ENCODE data around the gene TNP2.

Gene TNP2

GRCh38 chr16:11296706-11297491 lies 27.8 kb upstream of the TNP2 start:
- DNase-seq (ENCODE audit: extremely low spot score): no peak
- POLR2A ChIA-PET: interaction anchor here (0.9 to 1.6 kb wide), 2 partner anchors 40 to 41 kb away, joined by 3 to 4 read pairs; partner anchors contain the start of gene SOCS1
- no peak for TF ChIP-seq ARNT (IDR thresholded peaks at IDR 0.05)
- TF ChIP-seq FOXM1 (IDR thresholded peaks at IDR 0.05; ENCODE audit: borderline replicate concordance): no peak
- TF ChIP-seq TARDBP (IDR thresholded peaks at IDR 0.05): no peak
- TF ChIP-seq ZNF384 (IDR thresholded peaks at IDR 0.05): no peak
- no peak for TF ChIP-seq NFRKB (IDR thresholded peaks at IDR 0.05)
- TF ChIP-seq SUZ12 (IDR thresholded peaks at IDR 0.05): no peak
- TF ChIP-seq BHLHE40 (IDR thresholded peaks at IDR 0.05; ENCODE audit: borderline replicate concordance): no peak
- no peak for TF ChIP-seq CTBP1 (IDR thresholded peaks at IDR 0.05; ENCODE audit: borderline replicate concordance)
- TF ChIP-seq LEF1 (IDR thresholded peaks at IDR 0.05; ENCODE audit: borderline replicate concordance): no peak
- no peak for TF ChIP-seq SP1 (IDR thresholded peaks at IDR 0.05)
- no peak for TF ChIP-seq L3MBTL2 (conservative IDR thresholded peaks at IDR 0.05)
- no peak for TF ChIP-seq FOXK2 (IDR thresholded peaks at IDR 0.05)
- TF ChIP-seq HDGF (IDR thresholded peaks at IDR 0.05; ENCODE audit: borderline replicate concordance): no peak
- CTCF ChIA-PET: interaction anchor here (0.5 kb wide), 1 partner anchor 26 kb away, joined by 3 read pairs; no protein-coding TSS in a partner anchor

- no peak for DNase-seq (ENCODE audit: extremely low spot score)
- TF ChIP-seq ZNF384 (IDR thresholded peaks at IDR 0.05) (no peak), NFRKB (IDR thresholded peaks at IDR 0.05) (no peak)
- CTCF ChIA-PET: no interaction called here
- POLR2A ChIA-PET: no interaction called here
These were observed 27.2 kb upstream of the TNP2 start for GRCh38 chr16:11296351-11296705.

- DNase-seq (ENCODE audit: extremely low spot score): no peak
- ChIA-PET POLR2A (no interaction called here), CTCF (no interaction called here)
- TF ChIP-seq FOXK2 (IDR thresholded peaks at IDR 0.05) (no peak), L3MBTL2 (conservative IDR thresholded peaks at IDR 0.05) (no peak), PKNOX1 (IDR thresholded peaks at IDR 0.05) (no peak), FOXM1 (IDR thresholded peaks at IDR 0.05; ENCODE audit: borderline replicate concordance) (no peak), ELF4 (IDR thresholded peaks at IDR 0.05) (no peak), ZNF384 (IDR thresholded peaks at IDR 0.05) (no peak), FOXA1 (IDR thresholded peaks at IDR 0.05) (no peak), SP1 (IDR thresholded peaks at IDR 0.05) (no peak), CTBP1 (IDR thresholded peaks at IDR 0.05; ENCODE audit: borderline replicate concordance) (no peak), SUZ12 (IDR thresholded peaks at IDR 0.05) (no peak), BHLHE40 (IDR thresholded peaks at IDR 0.05; ENCODE audit: borderline replicate concordance) (no peak), ARNT (IDR thresholded peaks at IDR 0.05) (no peak), TARDBP (IDR thresholded peaks at IDR 0.05) (no peak), LEF1 (IDR thresholded peaks at IDR 0.05; ENCODE audit: borderline replicate concordance) (no peak), HDGF (IDR thresholded peaks at IDR 0.05; ENCODE audit: borderline replicate concordance) (no peak), NFRKB (IDR thresholded peaks at IDR 0.05) (no peak)
These were observed 26.5 kb upstream of the TNP2 start for GRCh38 chr16:11295672-11296071.

- CTCF ChIA-PET: interaction anchor here (0.6 kb wide), 1 partner anchor 20 kb away, joined by 3 read pairs; no protein-coding TSS in a partner anchor
- POLR2A ChIA-PET: interaction anchor here (0.6 kb wide), 1 partner anchor 35 kb away, joined by 3 read pairs; no protein-coding TSS in a partner anchor
- no peak for DNase-seq (ENCODE audit: extremely low spot score)
- TF ChIP-seq BHLHE40 (IDR thresholded peaks at IDR 0.05; ENCODE audit: borderline replicate concordance) (no peak), TARDBP (IDR thresholded peaks at IDR 0.05) (no peak), PKNOX1 (IDR thresholded peaks at IDR 0.05) (no peak), FOXM1 (IDR thresholded peaks at IDR 0.05; ENCODE audit: borderline replicate concordance) (no peak), SUZ12 (IDR thresholded peaks at IDR 0.05) (no peak), NFRKB (IDR thresholded peaks at IDR 0.05) (no peak), ARNT (IDR thresholded peaks at IDR 0.05) (no peak), ZNF384 (IDR thresholded peaks at IDR 0.05) (no peak), LEF1 (IDR thresholded peaks at IDR 0.05; ENCODE audit: borderline replicate concordance) (no peak), CTBP1 (IDR thresholded peaks at IDR 0.05; ENCODE audit: borderline replicate concordance) (no peak), FOXK2 (IDR thresholded peaks at IDR 0.05) (no peak), HDGF (IDR thresholded peaks at IDR 0.05; ENCODE audit: borderline replicate concordance) (no peak), SP1 (IDR thresholded peaks at IDR 0.05) (no peak)
These were observed 23.1 kb upstream of the TNP2 start for GRCh38 chr16:11292076-11292748.

- TF ChIP-seq PKNOX1 (IDR thresholded peaks at IDR 0.05) (no peak), SUZ12 (IDR thresholded peaks at IDR 0.05) (no peak), ZNF384 (IDR thresholded peaks at IDR 0.05) (no peak), FOXK2 (IDR thresholded peaks at IDR 0.05) (no peak), CTBP1 (IDR thresholded peaks at IDR 0.05; ENCODE audit: borderline replicate concordance) (no peak), NFRKB (IDR thresholded peaks at IDR 0.05) (no peak), SP1 (IDR thresholded peaks at IDR 0.05) (no peak), HDGF (IDR thresholded peaks at IDR 0.05; ENCODE audit: borderline replicate concordance) (no peak), LEF1 (IDR thresholded peaks at IDR 0.05; ENCODE audit: borderline replicate concordance) (no peak)
- no peak for DNase-seq (ENCODE audit: extremely low spot score)
- ChIA-PET CTCF (no interaction called here), POLR2A (interaction anchor here (1.0 kb wide), 1 partner anchor 35 kb away, joined by 3 read pairs; the partner anchor contains the start of gene SOCS1)
These were observed 22.1 kb upstream of the TNP2 start for GRCh38 chr16:11291091-11291703.

Measured in HEK293T (cell line).